Kidney (tissue), 14 donors: ENCODE results near the gene CCBE1. TPM values are rescaled to one million over a fixed set of nuclear protein-coding genes. Genes with fewer than 3 reads are reported as not detected.

Experiments
- DNase-seq, 5 donors: peaks; one replicate each; pipeline ENCODE4 v3.0.0-alpha.2; 2013 to 2020
- FAIRE-seq: peaks from 2 replicates; lab custom pipeline; 2012; peaks lifted over from hg19 to GRCh38; lab: Jason Lieb, UNC
- H3K27ac ChIP-seq, 2 donors: one replicate each; pipeline ENCODE4 v1.7.0; 2013; ENCODE audit warnings: low read depth in 2 of 2, low read length in 2 of 2, inconsistent platforms in 1 of 2
- H3K27me3 ChIP-seq: one replicate; pipeline ENCODE4 v1.7.1; 2013; ENCODE audit warnings: low read length, inconsistent platforms; ENCODE audit not compliant: control insufficient read depth, insufficient read depth
- H3K36me3 ChIP-seq, 3 donors: one replicate each; pipeline versions ENCODE4 v1.7.0 to v1.7.1; 2013; ENCODE audit warnings: low read length in 3 of 3, control low read depth in 1 of 3, inconsistent platforms in 1 of 3; ENCODE audit not compliant: insufficient read depth in 3 of 3, control insufficient read depth in 2 of 3
- H3K4me1 ChIP-seq, 3 donors: one replicate each; pipeline versions ENCODE4 v1.7.0 to v1.7.1; 2013; ENCODE audit warnings: low read length in 3 of 3, inconsistent platforms in 1 of 3, low read depth in 1 of 3; ENCODE audit not compliant: control insufficient read depth in 2 of 3, insufficient read depth in 2 of 3
- H3K4me3 ChIP-seq, 3 donors: one replicate each; pipeline versions ENCODE4 v1.7.0 to v1.8.1; 2013; ENCODE audit warnings: low read length in 3 of 3, control low read depth in 1 of 3, inconsistent platforms in 1 of 3
- H3K9ac ChIP-seq, 3 donors: one replicate each; pipeline versions ENCODE4 v1.7.0 to v1.7.1; 2013; ENCODE audit warnings: low read length in 3 of 3, control low read depth in 1 of 3, inconsistent platforms in 1 of 3
- H3K9me3 ChIP-seq, 3 donors: one replicate each; pipeline versions ENCODE4 v1.7.0 to v1.7.1; 2013; ENCODE audit warnings: low read length in 3 of 3, control low read depth in 1 of 3, inconsistent platforms in 1 of 3; ENCODE audit not compliant: control insufficient read depth in 2 of 3, insufficient read depth in 1 of 3
- CTCF ChIP-seq: IDR thresholded peaks from 3 replicates; pipeline ENCODE4 v1.5.1; 2012; ENCODE audit warnings: mild to moderate bottlenecking, moderate library complexity, borderline replicate concordance; ENCODE audit not compliant: insufficient read depth; ENCODE audit errors: extremely low read depth
- intact Hi-C: fragments of 100-400 bp; cut with DNase I; formaldehyde crosslinking; loops from one replicate; pipeline ENCODE4 v1.11.1; 2022
- polyA plus RNA-seq: library from polyadenylated mRNA; stranded (reverse); fragments of 350-450 nt; fragmentation: Illumina TruSeq; extraction: RNeasy Lipid Tissue Mini Kit (QIAGEN cat#74804); gene quantifications from one replicate; pipeline ENCODE4 v1.2.3, GENCODE V29; 2014; ENCODE audit warnings: low read depth, low replicate concordance; ENCODE audit not compliant: insufficient read depth
- total RNA-seq: library from RNA; stranded (reverse); fragmentation: NEBNext Ultra II Directional; extraction: Animal tissue kit (Norgen Biotek cat#: 25700); gene quantifications from one replicate; pipeline ENCODE4 v1.2.1, GENCODE V29; 2021
- donor health status: control.
- donor health status: control.
- donor health status: control.
- donor health status: control.
- donor health status: control.
- donor health status: DM: yes; HTN: yes; CAD: no.
- donor health status: Normal renal cell carcinoma (clear cell type).

Gene CCBE1
- total and polyA plus RNA-seq, 2 donors from 2014 or later = 1.8 to 2.2 TPM

- Histone ChIP-seq H3K9ac (no peak overlapping the region), H3K4me1 (peaks cover 0 to 5% (median 0%) of the 10 kb centered on the region in 3 donors), H3K9me3 (no peaks in the 10 kb centered on the region), H3K27ac (no peak overlapping the region), H3K36me3 (no peaks in the 10 kb centered on the region), H3K27me3 (no peaks in the 10 kb centered on the region), H3K4me3 (no peak overlapping the region)
- intact Hi-C loops = no loop called here
- TF ChIP-seq CTCF = no peak
- no peak for DNase-seq
- no peak for FAIRE-seq
Measured at GRCh38 chr18:59546188-59546587, 151.0 kb downstream of the CCBE1 start.

- H3K27me3 ChIP-seq = no peaks in the 10 kb centered on the region
- DNase-seq (peak in 1 of 5 donors; percentile 26), FAIRE-seq (no peak)
- H3K9ac ChIP-seq = no peak overlapping the region
- no peaks in the 10 kb centered on the region for H3K36me3 ChIP-seq
- no peaks in the 10 kb centered on the region for H3K9me3 ChIP-seq
- intact Hi-C loops = no loop called here
- TF ChIP-seq CTCF = no peak
- no peak overlapping the region for H3K4me3 ChIP-seq
- H3K27ac ChIP-seq = no peak overlapping the region
- H3K4me1 ChIP-seq = no peaks in the 10 kb centered on the region
Measured at GRCh38 chr18:59540780-59541179, 156.4 kb downstream of the CCBE1 start.

GRCh38 chr18:59540346-59540745 lies 156.9 kb downstream of the CCBE1 start:
- H3K9ac ChIP-seq = no peak overlapping the region
- no peak overlapping the region for H3K4me3 ChIP-seq
- no peaks in the 10 kb centered on the region for H3K4me1 ChIP-seq
- H3K36me3 ChIP-seq = no peaks in the 10 kb centered on the region
- no peak for TF ChIP-seq CTCF
- no peaks in the 10 kb centered on the region for H3K27me3 ChIP-seq
- DNase-seq = no peak
- intact Hi-C loops = no loop called here
- FAIRE-seq = no peak
- no peaks in the 10 kb centered on the region for H3K9me3 ChIP-seq
- no peak overlapping the region for H3K27ac ChIP-seq

GRCh38 chr18:59539108-59539507 lies 158.1 kb downstream of the CCBE1 start:
- intact Hi-C loops = no loop called here
- FAIRE-seq = no peak
- TF ChIP-seq CTCF = no peak

More at GRCh38 chr18:59539108-59539507, 158.1 kb downstream of the CCBE1 start:
- H3K4me3 ChIP-seq = no peak overlapping the region
- H3K9ac ChIP-seq = no peak overlapping the region
- no peaks in the 10 kb centered on the region for H3K9me3 ChIP-seq
- no peaks in the 10 kb centered on the region for H3K27me3 ChIP-seq
- H3K36me3 ChIP-seq = no peaks in the 10 kb centered on the region
- no peak overlapping the region for H3K27ac ChIP-seq
- no peaks in the 10 kb centered on the region for H3K4me1 ChIP-seq
- no peak for DNase-seq
